Endothelial cell (in vitro differentiated cells): Measurements from ENCODE around the gene ERBIN. TPM values are rescaled to one million over a fixed set of nuclear protein-coding genes. Genes with fewer than 3 reads are reported as not detected.

ENCODE experiments used
- DNase-seq: peaks from one replicate; pipeline ENCODE4 v3.0.0; 2021; ENCODE audit warnings: low spot score
- H3K27ac Mint-ChIP-seq: one replicate; pipeline ENCODE4 v1.8.0; 2021; ENCODE audit warnings: mixed read lengths, inconsistent platforms; ENCODE audit not compliant: unreplicated experiment
- H3K27me3 Mint-ChIP-seq: one replicate; pipeline ENCODE4 v1.8.0; 2021; ENCODE audit warnings: mild to moderate bottlenecking, moderate library complexity, mixed read lengths, inconsistent platforms; ENCODE audit not compliant: unreplicated experiment
- H3K36me3 Mint-ChIP-seq: one replicate; pipeline ENCODE4 v1.8.0; 2021; ENCODE audit warnings: mild to moderate bottlenecking, low read depth, mixed read lengths, inconsistent platforms; ENCODE audit not compliant: unreplicated experiment
- H3K4me1 Mint-ChIP-seq: one replicate; pipeline ENCODE4 v1.8.0; 2021; ENCODE audit warnings: mild to moderate bottlenecking, mixed read lengths, inconsistent platforms; ENCODE audit not compliant: unreplicated experiment
- H3K4me3 Mint-ChIP-seq: one replicate; pipeline ENCODE4 v1.8.0; 2021; ENCODE audit warnings: mild to moderate bottlenecking, mixed read lengths, inconsistent platforms; ENCODE audit not compliant: unreplicated experiment
- H3K9me3 Mint-ChIP-seq: one replicate; pipeline ENCODE4 v1.8.0; 2021; ENCODE audit warnings: mixed read lengths, inconsistent platforms; ENCODE audit not compliant: unreplicated experiment
- CTCF ChIP-seq: fragments of 200-600 bp; sonication (generic); IDR thresholded peaks from one replicate; pipeline ENCODE4 v1.5.0; 2021; ENCODE audit warnings: antibody characterized with exemption; ENCODE audit not compliant: unreplicated experiment
- total RNA-seq: library from RNA; stranded (reverse); fragmentation: NEBNext Ultra II Directional; extraction: Animal tissue kit (Norgen Biotek cat#: 25700); gene quantifications from one replicate; pipeline ENCODE4 v1.2.1, GENCODE V29; 2021; ENCODE audit not compliant: unreplicated experiment

The ERBIN gene
- total RNA-seq, 1 donor from 2014 or later, result 93.3 TPM

GRCh38 chr5:66015196-66015960, 89.0 kb downstream of the ERBIN start:
- DNase-seq, result no peak
- TF ChIP-seq CTCF, result no peak
- peaks cover 4% of the 10 kb centered on the region for H3K4me1 Mint-ChIP-seq
- no peaks in the 10 kb centered on the region for H3K9me3 Mint-ChIP-seq
- peaks cover 12% of the 10 kb centered on the region for H3K36me3 Mint-ChIP-seq
- H3K27me3 Mint-ChIP-seq, result no peaks in the 10 kb centered on the region
- no peak overlapping the region for H3K27ac Mint-ChIP-seq
- H3K4me3 Mint-ChIP-seq, result no peak overlapping the region

- Mint-ChIP-seq H3K9me3 (no peaks in the 10 kb centered on the region), H3K4me1 (no peaks in the 10 kb centered on the region), H3K4me3 (no peak overlapping the region), H3K27ac (no peak overlapping the region), H3K36me3 (peaks cover 8% of the 10 kb centered on the region), H3K27me3 (no peaks in the 10 kb centered on the region)
- TF ChIP-seq CTCF, result no peak
- no peak for DNase-seq
Measured at GRCh38 chr5:66021585-66021984, 95.2 kb downstream of the ERBIN start.

GRCh38 chr5:66039296-66039695, 112.9 kb downstream of the ERBIN start:
- DNase-seq, result no peak
- no peaks in the 10 kb centered on the region for H3K9me3 Mint-ChIP-seq
- H3K27me3 Mint-ChIP-seq, result peaks cover 1% of the 10 kb centered on the region
- no peak overlapping the region for H3K4me3 Mint-ChIP-seq
- H3K27ac Mint-ChIP-seq, result no peak overlapping the region
- H3K4me1 Mint-ChIP-seq, result peaks cover 13% of the 10 kb centered on the region
- peaks cover 12% of the 10 kb centered on the region for H3K36me3 Mint-ChIP-seq
- TF ChIP-seq CTCF, result no peak

- Mint-ChIP-seq H3K36me3 (peaks cover 9% of the 10 kb centered on the region), H3K9me3 (no peaks in the 10 kb centered on the region), H3K27ac (no peak overlapping the region), H3K27me3 (peaks cover 1% of the 10 kb centered on the region), H3K4me1 (peaks cover 13% of the 10 kb centered on the region), H3K4me3 (no peak overlapping the region)
- DNase-seq, result no peak
- no peak for TF ChIP-seq CTCF
Measured at GRCh38 chr5:66039701-66040100, 113.3 kb downstream of the ERBIN start.

GRCh38 chr5:66041627-66042026, 115.3 kb downstream of the ERBIN start:
- Mint-ChIP-seq H3K4me3 (no peak overlapping the region), H3K36me3 (peaks cover 4% of the 10 kb centered on the region), H3K9me3 (no peaks in the 10 kb centered on the region), H3K27me3 (peaks cover 1% of the 10 kb centered on the region), H3K4me1 (peaks cover 8% of the 10 kb centered on the region), H3K27ac (no peak overlapping the region)
- no peak for TF ChIP-seq CTCF
- DNase-seq, result no peak
